Mucosa of stomach (tissue), 1 donor: ENCODE results near the gene ERC2.

Experiments used
- H3K27me3 ChIP-seq: one replicate; pipeline ENCODE4 v1.7.0; 2013; ENCODE audit warnings: mild to moderate bottlenecking, low read length; ENCODE audit not compliant: control insufficient read depth, insufficient read depth
- H3K36me3 ChIP-seq: one replicate; pipeline ENCODE4 v1.7.0; 2013; ENCODE audit warnings: low read length; ENCODE audit not compliant: control insufficient read depth, insufficient read depth
- H3K4me1 ChIP-seq: one replicate; pipeline ENCODE4 v1.7.0; 2013; ENCODE audit warnings: mild to moderate bottlenecking, low read length; ENCODE audit not compliant: control insufficient read depth, insufficient read depth
- H3K4me3 ChIP-seq: one replicate; pipeline ENCODE4 v1.7.0; 2013; ENCODE audit warnings: low read length
- H3K9ac ChIP-seq: one replicate; pipeline ENCODE4 v1.7.0; 2013; ENCODE audit warnings: mild to moderate bottlenecking, low read length, moderate library complexity
- H3K9me3 ChIP-seq: one replicate; pipeline ENCODE4 v1.7.0; 2013; ENCODE audit warnings: mild to moderate bottlenecking, low read length, moderate library complexity; ENCODE audit not compliant: control insufficient read depth
- donor health status: Pancreatic carcinoma.

The ERC2 gene

GRCh38 chr3:56190130-56190529 is 278.1 kb downstream of the ERC2 start:
- no peaks in the 10 kb centered on the region for H3K27me3 ChIP-seq
- no peak overlapping the region for H3K9ac ChIP-seq
- no peaks in the 10 kb centered on the region for H3K9me3 ChIP-seq
- no peaks in the 10 kb centered on the region for H3K36me3 ChIP-seq
- H3K4me1 ChIP-seq, result no peaks in the 10 kb centered on the region
- no peak overlapping the region for H3K4me3 ChIP-seq

GRCh38 chr3:56189536-56189935 is 278.7 kb downstream of the ERC2 start:
- Histone ChIP-seq H3K4me1 (no peaks in the 10 kb centered on the region), H3K4me3 (no peak overlapping the region), H3K9me3 (no peaks in the 10 kb centered on the region), H3K9ac (no peak overlapping the region), H3K36me3 (no peaks in the 10 kb centered on the region), H3K27me3 (no peaks in the 10 kb centered on the region)

GRCh38 chr3:56188201-56188600 is 280.1 kb downstream of the ERC2 start:
- H3K4me3 ChIP-seq, result no peak overlapping the region
- H3K36me3 ChIP-seq, result no peaks in the 10 kb centered on the region
- no peaks in the 10 kb centered on the region for H3K4me1 ChIP-seq
- H3K27me3 ChIP-seq, result no peaks in the 10 kb centered on the region
- H3K9me3 ChIP-seq, result no peaks in the 10 kb centered on the region
- no peak overlapping the region for H3K9ac ChIP-seq

- H3K9ac ChIP-seq, result no peak overlapping the region
- no peak overlapping the region for H3K4me3 ChIP-seq
- no peaks in the 10 kb centered on the region for H3K4me1 ChIP-seq
Measured at GRCh38 chr3:56187051-56187450, 281.2 kb downstream of the ERC2 start.

GRCh38 chr3:56185827-56186226 is 282.4 kb downstream of the ERC2 start:
- Histone ChIP-seq H3K4me1 (no peaks in the 10 kb centered on the region), H3K27me3 (no peaks in the 10 kb centered on the region), H3K4me3 (no peak overlapping the region), H3K9ac (no peak overlapping the region), H3K9me3 (no peaks in the 10 kb centered on the region), H3K36me3 (no peaks in the 10 kb centered on the region)

More at GRCh38 chr3:56187051-56187450, 281.2 kb downstream of the ERC2 start:
- H3K9me3 ChIP-seq, result no peaks in the 10 kb centered on the region
- H3K27me3 ChIP-seq, result no peaks in the 10 kb centered on the region
- no peaks in the 10 kb centered on the region for H3K36me3 ChIP-seq

- no peaks in the 10 kb centered on the region for H3K36me3 ChIP-seq
- H3K4me1 ChIP-seq, result no peaks in the 10 kb centered on the region
- no peak overlapping the region for H3K4me3 ChIP-seq
- H3K9me3 ChIP-seq, result no peaks in the 10 kb centered on the region
- H3K9ac ChIP-seq, result no peak overlapping the region
- no peaks in the 10 kb centered on the region for H3K27me3 ChIP-seq
Measured at GRCh38 chr3:56183529-56183928, 284.7 kb downstream of the ERC2 start.

- no peak overlapping the region for H3K4me3 ChIP-seq
Measured at GRCh38 chr3:56180433-56180832, 287.8 kb downstream of the ERC2 start.

GRCh38 chr3:56173601-56174000 is 294.7 kb downstream of the ERC2 start:
- no peak overlapping the region for H3K9ac ChIP-seq
- no peaks in the 10 kb centered on the region for H3K9me3 ChIP-seq
- H3K36me3 ChIP-seq, result no peaks in the 10 kb centered on the region
- H3K4me3 ChIP-seq, result no peak overlapping the region
- no peaks in the 10 kb centered on the region for H3K27me3 ChIP-seq
- no peaks in the 10 kb centered on the region for H3K4me1 ChIP-seq

More at GRCh38 chr3:56180433-56180832, 287.8 kb downstream of the ERC2 start:
- Histone ChIP-seq H3K27me3 (no peaks in the 10 kb centered on the region), H3K9me3 (no peaks in the 10 kb centered on the region), H3K4me1 (no peaks in the 10 kb centered on the region), H3K9ac (no peak overlapping the region), H3K36me3 (no peaks in the 10 kb centered on the region)

- Histone ChIP-seq H3K9me3 (no peaks in the 10 kb centered on the region), H3K9ac (no peak overlapping the region), H3K4me1 (no peaks in the 10 kb centered on the region), H3K4me3 (no peak overlapping the region), H3K27me3 (no peaks in the 10 kb centered on the region), H3K36me3 (no peaks in the 10 kb centered on the region)
Measured at GRCh38 chr3:56164436-56164835, 303.8 kb downstream of the ERC2 start.

- no peaks in the 10 kb centered on the region for H3K36me3 ChIP-seq
- no peaks in the 10 kb centered on the region for H3K27me3 ChIP-seq
- no peaks in the 10 kb centered on the region for H3K4me1 ChIP-seq
- H3K9me3 ChIP-seq, result no peaks in the 10 kb centered on the region
- no peak overlapping the region for H3K9ac ChIP-seq
- H3K4me3 ChIP-seq, result no peak overlapping the region
Measured at GRCh38 chr3:56157693-56158362, 310.4 kb downstream of the ERC2 start.

GRCh38 chr3:56154297-56154696 is 314.0 kb downstream of the ERC2 start:
- no peak overlapping the region for H3K9ac ChIP-seq
- H3K36me3 ChIP-seq, result no peaks in the 10 kb centered on the region
- H3K4me3 ChIP-seq, result no peak overlapping the region
- no peaks in the 10 kb centered on the region for H3K4me1 ChIP-seq
- no peaks in the 10 kb centered on the region for H3K27me3 ChIP-seq
- H3K9me3 ChIP-seq, result no peaks in the 10 kb centered on the region

- no peaks in the 10 kb centered on the region for H3K36me3 ChIP-seq
- no peak overlapping the region for H3K4me3 ChIP-seq
- no peaks in the 10 kb centered on the region for H3K27me3 ChIP-seq
- no peaks in the 10 kb centered on the region for H3K9me3 ChIP-seq
- no peak overlapping the region for H3K9ac ChIP-seq
- no peaks in the 10 kb centered on the region for H3K4me1 ChIP-seq
Measured at GRCh38 chr3:56147354-56147753, 320.9 kb downstream of the ERC2 start.

GRCh38 chr3:56145410-56145809 is 322.9 kb downstream of the ERC2 start:
- H3K36me3 ChIP-seq, result no peaks in the 10 kb centered on the region
- no peak overlapping the region for H3K4me3 ChIP-seq
- H3K9me3 ChIP-seq, result no peaks in the 10 kb centered on the region
- H3K27me3 ChIP-seq, result no peaks in the 10 kb centered on the region
- no peaks in the 10 kb centered on the region for H3K4me1 ChIP-seq
- H3K9ac ChIP-seq, result no peak overlapping the region
